GM20431 (cell line): Measurements from ENCODE around the gene SHISA9.
"Not testable (repeated sequence)": the region's sequence is repeated elsewhere in the genome, so short reads cannot be mapped to it uniquely, and the experiment has no call there.

Source experiments
- in situ Hi-C: fragments of 300-500 bp; cut with MseI, MboI; formaldehyde crosslinking; loops from one replicate; pipeline ENCODE4 v1.15.0; 2020; ENCODE audit warnings: low sequenced_read_pairs; ENCODE audit not compliant: unreplicated experiment

Gene SHISA9

GRCh38 chr16:12901597-12902461 is at the start of gene SHISA9:
Gene SHISA9 (plus strand): TSS chr16:12901598.
- in situ Hi-C loops: loop anchor here (25.0 kb wide), 1 partner anchor 560 kb away; no protein-coding TSS in a partner anchor

- in situ Hi-C loops: no loop called here
Observed at GRCh38 chr16:12853972-12854371, 47.4 kb upstream of the SHISA9 start.

GRCh38 chr16:12857435-12857834 is 44.0 kb upstream of the SHISA9 start:
- in situ Hi-C loops: not testable (repeated sequence)

GRCh38 chr16:12862327-12862726 is 39.1 kb upstream of the SHISA9 start:
- in situ Hi-C loops: no loop called here

- in situ Hi-C loops: no loop called here
Observed at GRCh38 chr16:12862941-12863340, 38.5 kb upstream of the SHISA9 start.

- in situ Hi-C loops: no loop called here
Observed at GRCh38 chr16:12866981-12867551, 34.3 kb upstream of the SHISA9 start.

GRCh38 chr16:12868169-12868568 is 33.2 kb upstream of the SHISA9 start:
- in situ Hi-C loops: no loop called here

GRCh38 chr16:12868788-12869187 is 32.6 kb upstream of the SHISA9 start:
- in situ Hi-C loops: no loop called here

GRCh38 chr16:12869698-12870427 is 31.5 kb upstream of the SHISA9 start:
- in situ Hi-C loops: no loop called here

GRCh38 chr16:12871784-12872183 is 29.6 kb upstream of the SHISA9 start:
- in situ Hi-C loops: no loop called here

GRCh38 chr16:12874186-12874585 is 27.2 kb upstream of the SHISA9 start:
- in situ Hi-C loops: no loop called here

- in situ Hi-C loops: no loop called here
Observed at GRCh38 chr16:12876778-12877177, 24.6 kb upstream of the SHISA9 start.

GRCh38 chr16:12878973-12879372 is 22.4 kb upstream of the SHISA9 start:
- in situ Hi-C loops: no loop called here

GRCh38 chr16:12879812-12880211 is 21.6 kb upstream of the SHISA9 start:
- in situ Hi-C loops: no loop called here

GRCh38 chr16:12881182-12881581 is 20.2 kb upstream of the SHISA9 start:
- in situ Hi-C loops: no loop called here

GRCh38 chr16:12881740-12882139 is 19.7 kb upstream of the SHISA9 start:
- in situ Hi-C loops: no loop called here

GRCh38 chr16:12885742-12886141 is 15.7 kb upstream of the SHISA9 start:
- in situ Hi-C loops: no loop called here

GRCh38 chr16:12891836-12892235 is 9.6 kb upstream of the SHISA9 start:
- in situ Hi-C loops: no loop called here

GRCh38 chr16:12893050-12893750 is 8.2 kb upstream of the SHISA9 start:
- in situ Hi-C loops: no loop called here

- in situ Hi-C loops: no loop called here
Observed at GRCh38 chr16:12896562-12896961, 4.8 kb upstream of the SHISA9 start.
